Smooth muscle cell (in vitro differentiated cells): ENCODE data around the gene RBM26. TPM values are rescaled to one million over a fixed set of nuclear protein-coding genes. Genes with fewer than 3 reads are reported as not detected.

Source experiments
- DNase-seq: peaks from one replicate; lab custom pipeline; 2025; ENCODE audit not compliant: unreplicated experiment; lab: John Stamatoyannopoulos, UW
- H2AFZ ChIP-seq: fragments of 200-600 bp; sonication (generic); 2 replicates; pipeline ENCODE4 v1.6.0; 2016; ENCODE audit warnings: antibody characterized with exemption, low read depth, mild to moderate bottlenecking
- H3F3A ChIP-seq: fragments of 200-600 bp; sonication (generic); 2 replicates; pipeline ENCODE4 v1.6.0; 2017; ENCODE audit warnings: antibody characterized with exemption, low read depth
- H3K27ac ChIP-seq: fragments of 200-600 bp; sonication (generic); 2 replicates; pipeline ENCODE4 v1.5.1; 2016; ENCODE audit warnings: low read depth, mild to moderate bottlenecking
- H3K27me3 ChIP-seq: fragments of 200-600 bp; sonication (generic); 2 replicates; pipeline ENCODE4 v1.6.1; 2016; ENCODE audit warnings: low read depth, mild to moderate bottlenecking
- H3K36me3 ChIP-seq: fragments of 200-600 bp; sonication (generic); 2 replicates; pipeline ENCODE4 v1.5.1; 2016; ENCODE audit warnings: low read depth
- H3K4me1 ChIP-seq: fragments of 200-600 bp; sonication (generic); 2 replicates; pipeline ENCODE4 v1.5.1; 2016; ENCODE audit warnings: low read depth
- H3K4me2 ChIP-seq: fragments of 200-600 bp; sonication (generic); 2 replicates; pipeline ENCODE4 v1.6.0; 2016; ENCODE audit warnings: mild to moderate bottlenecking
- H3K4me3 ChIP-seq: fragments of 200-600 bp; sonication (generic); 2 replicates; pipeline ENCODE4 v1.5.1; 2016; ENCODE audit warnings: mild to moderate bottlenecking
- H3K79me2 ChIP-seq: fragments of 200-600 bp; sonication (generic); 2 replicates; pipeline ENCODE4 v1.6.0; 2016; ENCODE audit warnings: low read depth, mild to moderate bottlenecking
- H3K9ac ChIP-seq: fragments of 200-600 bp; sonication (generic); 2 replicates; pipeline ENCODE4 v1.6.0; 2016; ENCODE audit warnings: low read depth
- H3K9me3 ChIP-seq: fragments of 200-600 bp; sonication (generic); replicated peaks from 2 replicates; pipeline ENCODE4 v1.5.1; 2016; ENCODE audit warnings: low read depth
- H4K20me1 ChIP-seq: fragments of 200-600 bp; sonication (generic); 2 replicates; pipeline ENCODE4 v1.6.0; 2016; ENCODE audit warnings: low read depth
- whole genome bisulfite sequencing: methylation state at CpG from one replicate; pipeline ENCODE4 v1.1.7; 2016; ENCODE audit warnings: low lambda C conversion rate; 5-methylcytosine and 5-hydroxymethylcytosine counted together
- polyA plus RNA-seq: library from polyadenylated mRNA; unstranded; fragments of >200 nt; fragmentation: Nextera tagmentation; extraction: Ambion mirVana; gene quantifications from 2 replicates; pipeline ENCODE4 v1.2.1, GENCODE V29; 2016
- total RNA-seq: library from RNA; depleted of rRNA; stranded (reverse); fragments of >200 nt; gene quantifications from 2 replicates; pipeline ENCODE4 v1.2.3, GENCODE V29; 2014
- TF ChIP-seq, protein P1 (sequence below): fragments of 200-600 bp; sonication (generic); IDR thresholded peaks from 2 replicates; pipeline ENCODE4 v1.5.1; 2017; ENCODE audit warnings: borderline replicate concordance, mild to moderate bottlenecking, antibody characterized with exemption; ENCODE audit not compliant: insufficient read depth, poor library complexity, severe bottlenecking

Gene RBM26
- total and polyA plus RNA-seq, 2 experiments from 2014 or later, result 11.8 to 49.4 TPM

DNA sequence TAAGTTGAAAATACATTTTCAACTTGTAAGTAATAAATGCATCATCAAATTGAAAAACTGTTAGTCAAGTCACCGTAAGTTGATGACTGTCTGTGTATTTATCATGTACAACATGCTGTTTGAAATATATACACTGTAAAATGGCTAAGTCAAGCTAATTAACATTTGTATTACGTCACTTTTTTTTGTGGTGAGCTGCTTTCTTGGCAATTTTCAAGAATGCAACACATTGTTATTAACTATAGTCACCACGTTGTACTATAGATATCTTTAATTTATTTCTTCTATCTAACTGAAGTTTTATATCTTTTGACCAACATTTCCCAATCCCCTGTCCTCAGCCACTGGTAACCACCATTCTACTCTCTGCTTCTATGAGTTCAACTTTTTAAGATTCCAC lies 57.0 kb downstream of the RBM26 start:
- Histone ChIP-seq H3K27ac (no peak overlapping the region), H3K9me3 (no peaks in the 10 kb centered on the region), H3K36me3 (peaks cover 27% of the 10 kb centered on the region), H2AFZ (no peak overlapping the region), H3K4me1 (no peaks in the 10 kb centered on the region), H3K4me3 (no peak overlapping the region), H3K9ac (no peak overlapping the region), H3K27me3 (no peaks in the 10 kb centered on the region), H3K4me2 (no peak overlapping the region), H3F3A (no peaks in the 10 kb centered on the region), H4K20me1 (peaks cover 5% of the 10 kb centered on the region), H3K79me2 (no peaks in the 10 kb centered on the region)
- TF ChIP-seq, protein P1, sequence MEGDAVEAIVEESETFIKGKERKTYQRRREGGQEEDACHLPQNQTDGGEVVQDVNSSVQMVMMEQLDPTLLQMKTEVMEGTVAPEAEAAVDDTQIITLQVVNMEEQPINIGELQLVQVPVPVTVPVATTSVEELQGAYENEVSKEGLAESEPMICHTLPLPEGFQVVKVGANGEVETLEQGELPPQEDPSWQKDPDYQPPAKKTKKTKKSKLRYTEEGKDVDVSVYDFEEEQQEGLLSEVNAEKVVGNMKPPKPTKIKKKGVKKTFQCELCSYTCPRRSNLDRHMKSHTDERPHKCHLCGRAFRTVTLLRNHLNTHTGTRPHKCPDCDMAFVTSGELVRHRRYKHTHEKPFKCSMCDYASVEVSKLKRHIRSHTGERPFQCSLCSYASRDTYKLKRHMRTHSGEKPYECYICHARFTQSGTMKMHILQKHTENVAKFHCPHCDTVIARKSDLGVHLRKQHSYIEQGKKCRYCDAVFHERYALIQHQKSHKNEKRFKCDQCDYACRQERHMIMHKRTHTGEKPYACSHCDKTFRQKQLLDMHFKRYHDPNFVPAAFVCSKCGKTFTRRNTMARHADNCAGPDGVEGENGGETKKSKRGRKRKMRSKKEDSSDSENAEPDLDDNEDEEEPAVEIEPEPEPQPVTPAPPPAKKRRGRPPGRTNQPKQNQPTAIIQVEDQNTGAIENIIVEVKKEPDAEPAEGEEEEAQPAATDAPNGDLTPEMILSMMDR, result no peak
- no peak for DNase-seq
- WGBS, result 94% methylated on average over 3 of the region's 3 CpGs

DNA sequence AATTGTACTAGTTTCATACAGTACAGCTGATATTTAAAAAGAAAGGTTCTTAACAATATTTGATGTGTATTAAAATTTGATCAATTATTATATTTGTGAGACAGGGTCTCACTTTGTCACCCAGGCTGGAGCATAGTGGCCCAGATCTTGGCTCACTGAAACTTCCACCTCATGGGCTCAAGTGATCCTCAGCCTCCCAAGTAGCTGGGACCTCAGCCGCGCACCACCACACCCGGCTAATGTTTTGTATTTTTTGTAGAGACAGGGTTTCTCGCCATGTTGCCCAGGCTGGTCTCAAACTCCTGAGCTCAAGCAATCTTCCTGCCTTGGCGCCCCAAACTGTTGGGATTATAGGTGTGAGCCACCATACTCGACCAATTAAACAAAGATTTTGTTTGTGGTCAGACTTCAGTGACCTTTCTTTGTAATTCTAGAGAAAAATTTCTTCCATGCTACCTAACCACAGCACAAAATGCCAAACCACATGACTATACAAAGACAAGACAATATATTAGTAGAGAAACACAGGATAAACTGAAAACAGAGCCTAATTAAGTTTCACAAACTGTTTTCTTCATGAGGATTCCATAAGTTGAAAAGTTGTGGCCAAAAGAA lies 59.6 kb downstream of the RBM26 start:
- Histone ChIP-seq H3K27me3 (no peaks in the 10 kb centered on the region), H3K9me3 (no peaks in the 10 kb centered on the region), H3K9ac (no peak overlapping the region), H2AFZ (no peak overlapping the region), H3K79me2 (no peaks in the 10 kb centered on the region), H3K4me2 (no peak overlapping the region), H3K4me1 (no peaks in the 10 kb centered on the region), H3K27ac (no peak overlapping the region), H3K4me3 (no peak overlapping the region), H3K36me3 (peaks cover 30% of the 10 kb centered on the region), H3F3A (no peaks in the 10 kb centered on the region), H4K20me1 (peaks cover 5% of the 10 kb centered on the region)
- DNase-seq, result no peak
- WGBS, result 93% methylated on average over 6 of the region's 6 CpGs
- TF ChIP-seq, protein P1, result no peak

DNA sequence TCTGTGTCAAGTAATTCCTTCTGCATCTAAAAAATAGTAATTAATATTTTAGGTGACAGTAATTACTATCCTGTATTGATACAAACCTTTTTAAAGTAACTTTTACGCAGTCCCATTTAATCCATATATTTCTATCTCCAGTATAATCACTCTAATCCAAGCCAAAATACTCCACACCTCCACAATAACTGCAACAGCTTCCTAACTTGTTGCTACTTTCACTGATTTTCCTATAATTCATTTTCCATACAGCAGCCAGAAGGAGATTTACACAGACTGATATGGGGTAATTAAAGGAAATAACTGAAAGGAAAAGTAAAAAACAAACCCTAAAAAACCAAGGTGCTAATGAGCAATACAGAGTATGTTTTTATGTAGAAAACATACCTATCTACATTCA lies 64.9 kb downstream of the RBM26 start:
- H3K27ac ChIP-seq, result no peak overlapping the region
- peaks cover 33% of the 10 kb centered on the region for H3K36me3 ChIP-seq
- 89% methylated on average over 1 of the region's 1 CpG for WGBS
- no peak for DNase-seq
- no peak overlapping the region for H3K4me2 ChIP-seq
- peaks cover 5% of the 10 kb centered on the region for H4K20me1 ChIP-seq
- no peaks in the 10 kb centered on the region for H3K9me3 ChIP-seq
- H3K4me3 ChIP-seq, result no peak overlapping the region
- TF ChIP-seq, protein P1, result no peak
- no peak overlapping the region for H2AFZ ChIP-seq
- H3K79me2 ChIP-seq, result no peaks in the 10 kb centered on the region
- H3K27me3 ChIP-seq, result no peaks in the 10 kb centered on the region
- H3F3A ChIP-seq, result no peaks in the 10 kb centered on the region
- no peaks in the 10 kb centered on the region for H3K4me1 ChIP-seq
- no peak overlapping the region for H3K9ac ChIP-seq

DNA sequence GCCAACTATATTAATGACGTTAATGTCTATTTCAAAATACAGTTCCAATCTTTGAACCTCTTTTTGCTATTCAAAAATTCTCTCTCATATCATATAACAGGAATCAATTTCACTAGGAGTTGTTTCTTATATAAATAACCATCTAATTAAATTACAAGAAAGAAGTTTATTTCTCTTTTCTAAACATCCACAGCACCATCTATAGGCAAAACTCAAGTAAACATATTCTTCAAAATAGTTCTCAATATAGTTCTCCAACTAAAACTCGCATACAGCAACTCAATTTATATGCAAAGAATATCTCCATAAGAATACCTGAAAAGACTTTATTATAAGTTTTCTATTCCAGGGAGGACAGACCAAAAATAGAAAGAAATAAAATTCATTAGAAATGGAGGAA lies 65.6 kb downstream of the RBM26 start:
- H3K4me3 ChIP-seq, result no peak overlapping the region
- no peak overlapping the region for H2AFZ ChIP-seq
- peaks cover 40% of the 10 kb centered on the region for H3K36me3 ChIP-seq
- peaks cover 7% of the 10 kb centered on the region for H4K20me1 ChIP-seq
- H3K27me3 ChIP-seq, result no peaks in the 10 kb centered on the region
- WGBS, result 94% methylated on average over 2 of the region's 2 CpGs
- no peak overlapping the region for H3K4me2 ChIP-seq
- H3K79me2 ChIP-seq, result no peaks in the 10 kb centered on the region
- H3K9ac ChIP-seq, result no peak overlapping the region
- TF ChIP-seq, protein P1, result no peak
- H3K27ac ChIP-seq, result no peak overlapping the region
- H3K4me1 ChIP-seq, result no peaks in the 10 kb centered on the region
- H3F3A ChIP-seq, result no peaks in the 10 kb centered on the region
- DNase-seq, result no peak
- no peaks in the 10 kb centered on the region for H3K9me3 ChIP-seq
